Mucosa of gallbladder (tissue), 1 donor: ENCODE data around the gene CNN3. TPM values are rescaled to one million over a fixed set of nuclear protein-coding genes. Genes with fewer than 3 reads are reported as not detected.

Source experiments
- DNase-seq: peaks from one replicate; pipeline ENCODE4 v3.0.0-alpha.2; 2020; ENCODE audit warnings: low spot score
- total RNA-seq: library from RNA; stranded (reverse); gene quantifications from one replicate; pipeline ENCODE4 v1.2.1, GENCODE V29; 2021
- donor health status: DM: no; HTN: no; CAD: no.

The CNN3 gene
- total RNA-seq, 1 donor from 2014 or later: 171 TPM

DNA sequence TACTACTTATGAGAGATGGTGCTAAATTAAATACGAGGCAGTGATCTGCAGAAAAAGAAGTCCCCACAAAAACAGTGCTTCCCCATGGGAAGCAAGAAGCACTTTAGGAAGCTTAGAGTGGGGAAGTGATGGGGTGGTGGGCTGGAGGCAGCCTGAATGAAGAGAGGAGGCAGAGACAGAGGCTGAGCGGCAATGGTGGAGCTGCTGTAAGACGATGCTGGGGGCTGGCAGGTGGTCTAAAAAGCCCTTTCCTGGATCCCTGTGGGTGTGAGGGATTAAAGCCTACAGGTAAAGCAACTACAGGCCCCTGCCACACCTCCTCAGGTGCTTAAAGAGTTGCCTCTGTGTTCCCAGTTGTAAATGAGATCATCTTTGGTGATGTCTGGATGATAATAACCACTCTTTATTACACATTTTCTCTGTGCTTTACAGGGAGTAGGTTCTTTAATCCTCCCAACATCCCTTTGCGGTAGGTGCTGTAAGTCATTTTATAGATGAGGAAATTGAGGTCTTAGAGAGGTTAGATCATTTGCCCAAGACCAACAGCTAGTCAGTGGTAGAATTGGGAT, 39.2 kb downstream of the CNN3 start:
- DNase-seq: no peak

- no peak for DNase-seq
Measured at GRCh38 chr1:94887106-94887505, 39.8 kb downstream of the CNN3 start.

DNA sequence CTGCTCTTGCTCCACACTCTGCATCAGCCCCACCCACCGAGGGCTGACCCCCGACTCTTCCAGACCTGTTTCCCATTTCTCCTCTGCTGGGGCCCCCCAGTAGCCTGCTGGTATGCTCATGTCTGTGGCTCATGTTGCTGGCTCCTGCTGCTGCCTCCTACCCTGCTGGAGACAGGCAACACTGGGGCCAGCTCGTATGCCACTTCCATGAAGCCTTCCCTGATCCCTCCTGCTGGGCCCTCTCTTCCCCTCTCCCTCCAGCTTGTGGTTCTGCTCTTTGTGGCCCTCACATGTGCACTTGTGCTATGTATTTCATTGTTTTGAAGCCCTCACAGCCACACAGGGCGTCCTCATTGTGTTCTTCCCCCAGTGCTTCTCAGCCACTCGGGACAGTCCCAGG, 40.5 kb downstream of the CNN3 start:
- DNase-seq: no peak

GRCh38 chr1:94884507-94884906, 42.4 kb downstream of the CNN3 start:
- no peak for DNase-seq

- no peak for DNase-seq
Measured at GRCh38 chr1:94884106-94884505, 42.8 kb downstream of the CNN3 start.

DNA sequence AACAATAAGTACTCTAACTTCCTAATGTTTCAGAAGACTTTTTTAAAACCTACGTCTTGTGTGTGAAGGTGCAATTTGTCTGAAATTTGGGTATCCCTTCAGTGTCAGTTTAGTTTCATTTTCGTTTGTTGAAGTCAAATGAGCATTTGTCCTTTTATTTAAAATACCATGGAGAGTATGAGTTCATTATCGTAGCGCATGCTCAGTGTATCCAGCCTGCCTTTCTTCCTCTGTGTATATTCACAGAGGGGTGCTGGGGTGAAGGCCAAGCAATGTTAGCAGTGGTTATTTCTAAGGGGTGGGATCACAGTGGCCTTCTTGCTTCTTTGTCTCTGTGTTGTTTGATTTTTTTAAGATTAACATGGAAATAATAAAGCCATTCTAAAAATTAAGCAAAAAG, 43.2 kb downstream of the CNN3 start:
- no peak for DNase-seq

DNA sequence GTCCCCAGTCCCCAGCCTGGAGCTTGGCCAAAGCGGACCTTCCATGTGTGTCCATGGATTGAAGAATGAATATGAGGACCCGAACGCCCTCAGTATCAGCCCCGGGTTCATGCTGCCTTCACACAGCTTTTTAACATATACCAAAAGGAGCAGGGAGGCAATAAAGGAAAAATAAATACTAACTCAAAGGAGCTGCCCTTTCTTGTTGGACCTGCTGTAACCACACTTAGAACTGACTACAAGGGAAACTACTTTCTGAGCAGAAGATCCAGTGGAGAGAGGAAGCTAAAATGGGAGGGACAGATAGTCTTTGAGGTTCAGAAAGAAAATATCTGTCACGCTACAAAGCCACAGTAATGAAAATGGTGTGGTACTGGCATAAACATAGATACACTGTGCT, 48.6 kb downstream of the CNN3 start:
- no peak for DNase-seq

DNA sequence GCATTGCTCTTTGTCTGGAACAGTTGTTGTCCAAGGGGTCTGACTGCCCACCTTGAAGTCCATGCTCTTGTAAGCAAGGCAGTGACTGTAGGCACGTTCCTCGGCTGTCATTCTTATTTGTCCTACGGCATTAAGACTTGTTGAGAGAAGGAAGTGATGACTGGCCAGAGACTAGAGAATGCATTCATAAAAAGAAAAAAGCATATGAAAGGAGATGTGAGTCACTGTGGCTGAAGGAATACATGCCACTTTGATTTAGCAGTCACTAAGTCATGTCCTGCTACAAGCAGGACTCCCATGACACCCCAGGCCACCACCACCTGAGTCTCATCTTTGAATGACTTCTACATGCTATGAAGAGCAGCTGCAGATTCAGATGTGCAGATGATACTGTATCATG, 50.5 kb downstream of the CNN3 start:
- DNase-seq: no peak

DNA sequence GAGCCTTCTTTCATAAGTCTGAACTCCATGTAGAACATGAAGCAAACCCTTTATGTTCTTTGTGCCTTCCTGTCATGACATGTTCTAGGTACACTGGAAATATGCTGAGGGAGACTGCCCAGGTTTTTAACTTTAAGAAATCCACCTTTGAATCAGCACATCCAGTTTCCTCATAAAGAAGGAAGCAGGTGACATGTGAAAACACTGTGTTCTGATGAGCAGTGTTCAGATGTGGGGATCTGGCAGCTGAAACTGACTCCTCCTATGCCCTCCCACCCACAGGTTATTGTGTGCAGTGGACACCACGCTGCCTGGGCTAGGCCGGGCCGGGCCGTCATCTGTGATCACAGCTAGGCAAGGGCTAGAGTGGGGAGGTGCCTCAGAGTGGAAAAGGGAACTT, 51.1 kb downstream of the CNN3 start:
- DNase-seq: no peak

DNA sequence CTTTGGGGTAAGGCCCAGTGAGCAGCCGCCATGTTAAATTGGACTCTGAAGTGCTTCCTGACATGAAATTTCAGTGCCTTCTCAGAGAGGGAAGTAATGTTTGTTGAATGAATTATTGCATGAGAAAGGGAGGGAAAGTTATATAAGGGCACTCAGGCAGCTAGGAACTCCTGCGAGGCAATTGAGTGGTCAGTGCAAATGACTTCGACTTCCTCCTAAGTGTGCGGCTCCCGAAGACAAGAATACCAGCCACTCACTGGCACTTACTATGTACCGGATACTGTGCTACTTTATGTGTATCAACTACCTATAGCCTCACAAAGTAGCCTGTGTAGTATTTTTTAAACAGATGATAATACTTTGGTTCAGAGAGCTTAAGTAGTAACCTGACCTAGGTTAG, 52.5 kb downstream of the CNN3 start:
- no peak for DNase-seq

- DNase-seq: no peak
Measured at GRCh38 chr1:94873520-94874351, 53.2 kb downstream of the CNN3 start.

- DNase-seq: no peak
Measured at GRCh38 chr1:94872771-94873495, 54.0 kb downstream of the CNN3 start.

GRCh38 chr1:94871031-94871430, 55.9 kb downstream of the CNN3 start:
- no peak for DNase-seq

DNA sequence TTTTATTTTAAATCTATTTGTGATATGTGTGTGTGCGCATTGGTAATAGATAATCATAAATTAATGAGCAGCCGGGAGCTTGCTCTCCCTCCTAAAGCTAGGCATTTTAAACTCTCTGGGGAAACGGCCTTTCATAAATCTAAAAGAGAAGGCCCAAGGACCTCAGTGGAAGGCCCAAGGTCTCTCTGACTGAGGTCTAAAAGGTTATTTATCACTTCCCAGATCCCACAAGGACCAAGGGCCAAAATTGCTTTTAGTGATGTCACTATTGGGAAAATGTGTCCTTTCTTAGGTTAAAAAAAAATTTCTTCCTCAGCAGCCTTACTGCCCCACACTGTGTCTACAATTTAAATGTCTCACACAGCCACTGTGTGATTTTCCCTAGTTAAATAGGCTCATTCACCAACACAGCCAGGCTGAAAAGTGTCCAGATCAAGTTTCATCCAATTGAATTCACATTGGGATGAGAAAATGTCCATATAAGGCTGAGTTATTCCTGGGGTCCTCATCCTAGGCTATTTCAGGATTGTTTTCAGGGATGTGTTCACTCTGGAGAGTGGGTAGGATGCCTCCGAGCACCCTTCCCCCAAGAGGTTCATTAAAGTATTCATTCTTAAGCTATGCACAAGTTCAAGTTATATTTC, 60.6 kb downstream of the CNN3 start:
- DNase-seq: no peak

DNA sequence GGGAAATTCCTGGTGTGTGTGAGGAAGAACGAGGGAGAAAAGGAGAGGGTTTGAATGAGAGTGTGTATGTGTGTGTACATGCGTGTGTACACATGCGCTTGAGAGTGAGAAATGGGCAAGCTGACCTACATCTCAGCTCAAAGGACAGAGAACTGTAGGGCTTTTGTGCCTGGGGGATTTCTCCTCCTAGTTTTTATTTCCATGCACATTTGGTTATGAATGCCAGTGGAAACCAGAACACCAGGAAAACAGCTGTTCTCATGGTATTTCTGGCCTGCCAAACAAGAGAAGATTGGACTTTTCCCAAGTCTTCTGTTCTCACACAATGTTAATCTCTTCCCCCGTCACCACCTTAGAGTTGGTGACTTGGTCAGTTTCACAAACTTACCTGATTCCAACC, 61.5 kb downstream of the CNN3 start:
- no peak for DNase-seq

DNA sequence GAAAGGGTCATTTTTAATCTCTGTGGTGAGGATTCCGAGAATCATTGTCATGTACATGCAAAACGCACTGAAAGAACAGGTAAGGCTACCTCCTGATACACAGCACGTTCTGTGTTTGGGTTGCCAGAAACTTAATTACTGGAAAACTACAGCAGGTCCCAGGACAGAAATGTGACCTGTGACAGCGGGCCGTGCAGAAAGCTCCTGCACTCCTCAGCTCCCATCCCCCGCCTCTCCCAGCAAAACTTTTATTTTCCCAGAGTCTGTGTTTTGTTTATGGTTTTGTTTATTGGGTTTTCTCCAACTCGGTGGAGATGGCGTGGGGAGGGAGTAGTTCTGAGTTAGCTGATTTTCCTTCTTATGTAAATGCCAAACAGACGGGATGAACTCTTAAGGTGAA, 62.1 kb downstream of the CNN3 start:
- DNase-seq: peak; percentile 27

DNA sequence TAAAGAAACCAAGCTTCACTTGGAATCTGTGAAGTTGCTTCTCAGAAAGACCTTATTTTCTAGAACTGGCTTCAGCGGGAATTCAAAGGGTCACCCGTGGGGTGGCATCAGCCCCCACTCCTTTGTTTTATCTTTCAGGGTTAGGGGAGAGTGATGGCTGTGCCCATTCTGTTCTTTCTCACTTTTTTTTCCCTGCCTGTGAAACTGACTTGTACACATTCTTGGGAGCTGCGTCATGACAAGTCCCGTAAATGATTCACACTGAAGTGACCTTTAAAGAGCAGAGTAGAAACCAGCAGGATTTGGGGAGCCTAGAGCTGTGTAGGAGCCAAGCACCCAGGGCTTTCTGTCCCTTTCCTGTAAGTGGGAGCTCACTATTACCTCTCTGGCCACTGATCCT, 63.0 kb downstream of the CNN3 start:
- DNase-seq: peak; percentile 70

DNA sequence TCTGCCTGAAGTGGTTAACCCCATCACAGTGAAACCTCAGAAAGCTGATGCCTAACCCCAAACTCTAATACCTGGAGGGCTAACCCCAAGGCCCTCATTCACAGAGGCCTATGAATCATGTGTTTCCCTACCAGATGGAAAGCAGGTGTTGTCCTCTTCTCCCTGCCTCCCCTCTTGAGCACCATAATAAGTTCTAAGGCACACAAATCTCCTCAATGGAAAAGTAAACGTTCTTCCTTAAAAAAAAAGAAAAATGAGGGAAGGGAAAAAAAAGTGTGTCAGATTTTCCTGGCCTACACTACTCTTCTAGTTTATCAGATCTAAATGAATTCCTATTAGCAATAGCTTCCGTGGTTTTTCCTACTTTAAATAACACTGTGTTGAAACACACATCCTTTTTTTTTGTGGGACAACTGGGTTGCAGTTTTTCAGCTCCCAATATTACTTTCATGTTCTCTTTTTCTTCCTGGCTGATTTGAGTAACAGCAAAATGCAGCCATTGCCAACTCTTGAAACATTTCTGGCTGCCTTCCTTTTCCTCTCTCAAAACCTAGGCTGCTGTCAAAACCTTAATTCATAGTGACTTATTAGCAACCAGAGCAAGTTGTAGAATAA, 63.5 kb downstream of the CNN3 start:
- no peak for DNase-seq

DNA sequence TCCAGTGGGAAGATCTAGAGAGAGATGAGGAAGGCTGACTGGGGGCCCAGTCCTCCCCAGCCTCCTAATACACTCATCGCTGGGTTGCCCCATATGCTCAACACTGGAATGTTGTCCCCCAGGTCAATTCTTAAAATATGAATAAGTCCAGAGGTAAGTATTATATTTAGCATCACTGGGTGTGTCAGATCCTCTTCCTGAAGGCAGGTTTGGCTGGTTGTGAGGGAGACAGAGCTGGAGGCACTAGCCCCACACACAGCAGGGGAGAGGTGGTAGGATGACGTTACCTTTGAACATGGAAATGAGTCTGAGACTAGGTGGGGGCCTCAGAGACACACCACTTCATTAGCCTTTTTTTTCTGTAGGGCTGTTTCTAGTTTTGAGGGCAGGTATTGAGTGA, 64.2 kb downstream of the CNN3 start:
- no peak for DNase-seq

GRCh38 chr1:94859174-94859573, 67.7 kb downstream of the CNN3 start:
- no peak for DNase-seq

GRCh38 chr1:94858276-94858675, 68.6 kb downstream of the CNN3 start:
- DNase-seq: no peak

GRCh38 chr1:94856868-94857267, 70.0 kb downstream of the CNN3 start:
- DNase-seq: no peak
